ENCODE data around the gene ZWILCH.

- TF ChIP-seq POLR2A (IDR thresholded peaks at IDR 0.05) (no peak), POLR2AphosphoS5 (IDR thresholded peaks at IDR 0.05) (no peak)
These were observed 65.2 kb downstream of the ZWILCH start for GRCh38 chr15:66570327-66570726.
